ENCODE measurements around the gene PKNOX2.

DNA sequence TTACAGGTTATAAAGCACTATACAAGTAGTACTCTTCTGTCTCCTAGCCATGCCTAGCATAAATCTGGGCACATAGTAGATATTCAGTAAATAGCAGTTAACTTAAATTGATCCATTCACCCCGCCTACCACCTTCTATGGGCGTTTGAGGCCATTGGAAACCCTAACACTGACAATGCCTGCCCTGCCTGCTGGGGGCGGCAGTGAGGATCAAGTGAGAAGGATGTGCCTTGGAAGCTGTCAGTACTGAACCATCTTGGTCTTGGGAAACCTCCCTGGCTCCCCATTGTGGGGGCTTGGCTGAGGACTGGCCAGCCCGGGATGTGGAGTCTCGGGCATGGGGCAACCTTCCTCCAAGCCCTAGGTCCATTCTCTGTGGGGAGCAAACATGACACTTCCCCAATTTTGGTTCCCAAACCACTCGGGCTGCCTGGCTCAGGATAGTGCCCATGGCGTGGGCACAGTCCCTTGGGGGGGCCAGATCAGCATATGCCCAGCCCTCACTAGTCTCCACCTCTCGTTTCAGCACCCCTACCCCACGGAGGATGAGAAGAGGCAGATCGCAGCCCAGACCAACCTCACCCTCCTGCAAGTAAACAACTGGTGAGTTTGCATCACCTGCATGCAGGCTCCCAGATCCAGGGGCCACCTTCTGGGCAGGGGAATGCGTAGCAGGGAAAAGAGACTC, 264.1 kb downstream of the PKNOX2 start:
- TF ChIP-seq, protein P1, sequence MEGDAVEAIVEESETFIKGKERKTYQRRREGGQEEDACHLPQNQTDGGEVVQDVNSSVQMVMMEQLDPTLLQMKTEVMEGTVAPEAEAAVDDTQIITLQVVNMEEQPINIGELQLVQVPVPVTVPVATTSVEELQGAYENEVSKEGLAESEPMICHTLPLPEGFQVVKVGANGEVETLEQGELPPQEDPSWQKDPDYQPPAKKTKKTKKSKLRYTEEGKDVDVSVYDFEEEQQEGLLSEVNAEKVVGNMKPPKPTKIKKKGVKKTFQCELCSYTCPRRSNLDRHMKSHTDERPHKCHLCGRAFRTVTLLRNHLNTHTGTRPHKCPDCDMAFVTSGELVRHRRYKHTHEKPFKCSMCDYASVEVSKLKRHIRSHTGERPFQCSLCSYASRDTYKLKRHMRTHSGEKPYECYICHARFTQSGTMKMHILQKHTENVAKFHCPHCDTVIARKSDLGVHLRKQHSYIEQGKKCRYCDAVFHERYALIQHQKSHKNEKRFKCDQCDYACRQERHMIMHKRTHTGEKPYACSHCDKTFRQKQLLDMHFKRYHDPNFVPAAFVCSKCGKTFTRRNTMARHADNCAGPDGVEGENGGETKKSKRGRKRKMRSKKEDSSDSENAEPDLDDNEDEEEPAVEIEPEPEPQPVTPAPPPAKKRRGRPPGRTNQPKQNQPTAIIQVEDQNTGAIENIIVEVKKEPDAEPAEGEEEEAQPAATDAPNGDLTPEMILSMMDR (IDR thresholded peaks at IDR 0.05; ENCODE audit: insufficient read depth, low read length): no peak
- TF ChIP-seq, protein P2, sequence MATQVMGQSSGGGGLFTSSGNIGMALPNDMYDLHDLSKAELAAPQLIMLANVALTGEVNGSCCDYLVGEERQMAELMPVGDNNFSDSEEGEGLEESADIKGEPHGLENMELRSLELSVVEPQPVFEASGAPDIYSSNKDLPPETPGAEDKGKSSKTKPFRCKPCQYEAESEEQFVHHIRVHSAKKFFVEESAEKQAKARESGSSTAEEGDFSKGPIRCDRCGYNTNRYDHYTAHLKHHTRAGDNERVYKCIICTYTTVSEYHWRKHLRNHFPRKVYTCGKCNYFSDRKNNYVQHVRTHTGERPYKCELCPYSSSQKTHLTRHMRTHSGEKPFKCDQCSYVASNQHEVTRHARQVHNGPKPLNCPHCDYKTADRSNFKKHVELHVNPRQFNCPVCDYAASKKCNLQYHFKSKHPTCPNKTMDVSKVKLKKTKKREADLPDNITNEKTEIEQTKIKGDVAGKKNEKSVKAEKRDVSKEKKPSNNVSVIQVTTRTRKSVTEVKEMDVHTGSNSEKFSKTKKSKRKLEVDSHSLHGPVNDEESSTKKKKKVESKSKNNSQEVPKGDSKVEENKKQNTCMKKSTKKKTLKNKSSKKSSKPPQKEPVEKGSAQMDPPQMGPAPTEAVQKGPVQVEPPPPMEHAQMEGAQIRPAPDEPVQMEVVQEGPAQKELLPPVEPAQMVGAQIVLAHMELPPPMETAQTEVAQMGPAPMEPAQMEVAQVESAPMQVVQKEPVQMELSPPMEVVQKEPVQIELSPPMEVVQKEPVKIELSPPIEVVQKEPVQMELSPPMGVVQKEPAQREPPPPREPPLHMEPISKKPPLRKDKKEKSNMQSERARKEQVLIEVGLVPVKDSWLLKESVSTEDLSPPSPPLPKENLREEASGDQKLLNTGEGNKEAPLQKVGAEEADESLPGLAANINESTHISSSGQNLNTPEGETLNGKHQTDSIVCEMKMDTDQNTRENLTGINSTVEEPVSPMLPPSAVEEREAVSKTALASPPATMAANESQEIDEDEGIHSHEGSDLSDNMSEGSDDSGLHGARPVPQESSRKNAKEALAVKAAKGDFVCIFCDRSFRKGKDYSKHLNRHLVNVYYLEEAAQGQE (IDR thresholded peaks at IDR 0.05; ENCODE audit: insufficient replicate concordance, low read depth): no peak
- TF ChIP-seq POLR2AphosphoS5 (IDR thresholded peaks at IDR 0.05; ENCODE audit: low read depth): no peak
- no peak for TF ChIP-seq GABPA (IDR thresholded peaks at IDR 0.05; ENCODE audit: low read depth)
- TF ChIP-seq SPI1 (IDR thresholded peaks at IDR 0.05; ENCODE audit: borderline replicate concordance, low read depth): peak; percentile 71
